ENCODE results near the gene RPP14.

RPP14 gene

DNA sequence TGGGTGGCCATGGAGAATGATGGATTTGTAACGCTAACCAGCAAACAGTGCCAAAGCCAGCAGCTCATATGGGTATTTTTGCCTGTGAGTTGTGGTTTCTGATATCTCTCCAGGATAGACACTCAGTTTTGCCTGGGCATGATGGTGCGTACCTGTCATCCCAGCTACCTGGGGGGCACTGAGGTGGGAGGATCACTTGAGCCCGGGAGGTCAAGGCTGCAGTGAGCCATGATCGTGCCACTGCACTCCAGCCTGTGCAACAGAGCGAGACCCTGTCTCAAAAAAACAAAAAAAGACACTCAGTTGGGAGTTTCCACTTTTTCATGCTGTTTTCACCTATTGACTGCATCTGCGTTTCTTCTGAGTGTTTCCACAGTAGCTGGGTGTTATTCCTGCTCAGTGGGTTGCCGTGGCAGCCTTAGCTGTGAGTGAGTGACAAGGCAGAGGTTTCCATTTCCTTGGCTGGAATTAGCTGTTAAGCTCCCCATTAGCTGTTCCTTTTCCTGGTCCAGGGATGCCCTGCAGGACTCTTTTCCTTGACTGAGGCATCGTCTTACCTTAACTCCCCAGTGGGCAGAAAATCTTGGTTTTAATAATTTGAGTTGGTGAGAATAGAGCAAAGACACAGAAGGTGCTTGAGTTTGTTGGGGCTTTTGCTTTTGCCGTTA is 14.2 kb upstream of the RPP14 start:
- DNase-seq (ENCODE audit: low read depth in 2 of 2): no peak

DNA sequence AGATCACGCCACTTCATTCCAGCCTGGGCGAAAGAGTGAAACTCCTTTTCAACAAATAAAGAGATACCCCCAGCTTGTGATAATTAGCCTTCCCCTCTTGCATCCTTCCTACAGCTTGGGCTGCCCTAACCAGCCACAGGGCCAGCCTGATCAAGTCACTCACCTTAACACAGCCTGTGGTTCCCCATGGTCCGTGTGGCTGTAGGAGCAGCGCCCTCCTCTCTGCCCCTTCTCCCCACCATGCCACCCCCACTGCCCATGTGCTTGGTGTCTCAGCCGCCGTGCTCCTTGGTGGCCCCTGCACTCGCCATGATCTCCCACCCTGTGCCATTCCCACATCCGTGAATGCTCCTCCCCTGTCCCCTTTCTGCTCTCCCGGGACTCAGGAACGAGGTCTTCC is 13.2 kb upstream of the RPP14 start:
- no peak for DNase-seq (ENCODE audit: low read depth in 2 of 2)

DNA sequence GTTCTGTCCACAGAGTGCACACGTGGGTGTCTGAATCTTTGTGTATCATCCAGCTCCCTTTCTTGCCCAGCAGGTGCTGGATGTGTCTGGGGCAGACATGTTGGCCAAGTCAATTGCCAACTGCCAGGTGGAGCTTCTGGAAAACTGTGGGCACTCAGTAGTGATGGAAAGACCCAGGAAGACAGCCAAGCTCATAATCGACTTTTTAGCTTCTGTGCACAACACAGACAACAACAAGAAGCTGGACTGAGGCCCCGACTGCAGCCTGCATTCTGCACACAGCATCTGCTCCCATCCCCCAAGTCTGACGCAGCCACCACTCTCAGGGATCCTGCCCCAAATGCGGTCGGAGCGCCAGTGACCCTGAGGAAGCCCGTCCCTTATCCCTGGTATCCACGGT is 12.5 kb upstream of the RPP14 start:
- no peak for DNase-seq (ENCODE audit: low read depth in 2 of 2)

DNA sequence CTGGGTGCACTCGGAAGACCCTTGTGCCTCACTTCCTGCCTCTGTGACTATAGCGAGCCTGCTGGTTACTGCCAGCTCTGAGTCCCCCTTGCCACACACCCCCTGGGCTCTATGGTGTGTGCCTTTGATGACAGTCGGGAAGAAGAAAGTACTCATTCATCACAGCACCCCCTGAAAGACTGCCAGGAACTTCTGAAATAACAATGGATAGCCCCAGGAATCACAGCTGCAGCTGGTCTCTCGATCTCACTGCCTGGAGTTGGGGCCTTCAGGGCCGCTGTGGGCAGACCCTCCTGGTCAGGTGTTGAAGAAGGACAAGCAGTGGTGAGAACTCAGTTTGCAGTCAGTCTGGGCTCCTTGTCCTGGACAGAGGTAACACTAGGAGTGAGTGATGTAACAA is 9.8 kb upstream of the RPP14 start:
- DNase-seq (ENCODE audit: low read depth in 2 of 2): no peak

DNA sequence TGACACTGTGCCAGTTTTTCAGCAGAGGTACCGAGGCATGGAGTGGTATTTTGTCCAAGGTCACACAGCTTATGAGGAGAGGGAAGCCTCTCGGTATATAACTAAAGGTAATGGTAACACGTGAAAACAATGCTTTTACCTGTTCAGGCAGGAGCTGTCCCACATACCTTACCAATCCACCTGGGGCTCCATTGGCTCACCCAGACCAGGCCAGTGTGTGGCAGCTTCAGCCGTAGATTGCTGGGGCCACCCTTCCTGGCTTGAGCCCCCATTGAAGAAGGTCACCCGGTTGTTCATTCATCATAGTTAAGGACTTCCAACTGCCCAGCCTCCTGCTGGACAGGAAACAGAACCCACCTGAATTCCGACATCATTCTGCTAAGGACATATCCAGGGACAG is 9.2 kb upstream of the RPP14 start:
- DNase-seq (ENCODE audit: low read depth in 2 of 2): no peak

DNA sequence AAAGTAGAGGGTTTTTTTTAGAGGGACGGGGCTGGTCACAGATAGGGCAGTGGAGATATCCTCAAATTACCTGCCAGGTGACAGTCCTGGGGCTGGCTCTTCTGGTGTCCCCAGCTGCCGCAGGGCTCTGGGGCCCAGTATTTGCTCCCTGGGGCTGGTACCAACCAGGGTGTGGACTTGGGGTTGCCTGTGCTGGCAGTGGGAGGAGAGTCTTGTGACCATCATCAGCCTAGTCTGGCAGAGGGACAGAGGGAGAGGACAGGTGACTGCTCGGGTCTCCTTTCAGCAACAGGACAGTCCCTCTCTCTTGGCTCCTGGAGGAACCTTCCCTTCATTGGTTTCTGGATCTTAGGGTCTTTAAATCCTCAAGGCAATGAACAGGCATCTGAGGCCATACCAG is 7.9 kb upstream of the RPP14 start:
- DNase-seq (ENCODE audit: low read depth in 2 of 2): no peak

DNA sequence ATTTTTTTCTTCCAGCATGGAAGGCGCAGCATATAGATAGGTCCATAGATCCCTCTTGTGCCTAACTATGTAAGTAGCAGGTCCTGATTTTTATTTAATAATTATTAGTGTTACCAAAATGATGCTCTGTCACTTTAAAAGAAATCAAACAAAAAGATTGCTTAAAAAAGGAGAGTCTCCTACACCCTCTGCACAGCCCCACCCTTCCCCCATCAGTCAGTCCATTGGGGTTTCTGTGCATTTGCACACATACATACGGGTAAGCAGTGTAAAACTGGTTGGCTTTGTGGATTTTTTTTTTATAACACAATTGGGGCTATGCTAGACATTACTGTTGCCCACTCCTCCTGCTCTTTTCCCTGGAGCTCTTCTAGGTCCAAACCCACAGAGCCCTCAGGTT is 7.0 kb upstream of the RPP14 start:
- DNase-seq (ENCODE audit: low read depth in 2 of 2): no peak

DNA sequence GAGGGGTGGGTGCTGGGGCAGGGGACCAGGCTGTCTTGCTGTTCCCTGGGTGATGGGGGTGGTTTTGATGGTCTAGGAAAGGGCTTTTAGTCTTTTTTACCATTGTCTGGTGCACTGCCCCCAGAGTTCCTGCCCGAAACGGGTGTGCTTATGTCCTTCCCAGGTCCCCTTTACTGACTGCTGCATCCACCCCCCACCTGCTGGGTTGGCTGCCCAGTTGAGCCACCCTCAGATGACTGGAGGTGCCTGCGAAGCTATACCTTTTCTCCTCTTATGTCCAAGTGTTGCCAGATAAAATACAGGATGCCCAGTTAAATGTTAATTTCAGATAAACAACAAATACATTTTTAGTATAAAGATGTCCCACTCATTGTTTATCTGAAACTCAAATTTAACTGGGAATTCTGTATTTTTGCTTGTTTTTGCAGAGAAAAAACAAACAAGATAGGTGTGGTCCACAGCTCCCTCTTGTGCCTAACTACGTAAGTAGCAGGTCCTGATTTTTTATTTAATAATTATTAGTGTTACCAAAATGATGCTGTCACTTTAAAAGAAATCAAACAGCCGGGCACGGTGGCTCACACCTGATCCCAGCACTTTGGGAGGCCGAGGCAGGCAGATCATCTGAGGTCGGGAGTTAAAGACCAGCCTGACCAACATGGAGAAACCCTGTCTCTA is 6.1 kb upstream of the RPP14 start:
- DNase-seq (ENCODE audit: low read depth in 2 of 2): no peak

DNA sequence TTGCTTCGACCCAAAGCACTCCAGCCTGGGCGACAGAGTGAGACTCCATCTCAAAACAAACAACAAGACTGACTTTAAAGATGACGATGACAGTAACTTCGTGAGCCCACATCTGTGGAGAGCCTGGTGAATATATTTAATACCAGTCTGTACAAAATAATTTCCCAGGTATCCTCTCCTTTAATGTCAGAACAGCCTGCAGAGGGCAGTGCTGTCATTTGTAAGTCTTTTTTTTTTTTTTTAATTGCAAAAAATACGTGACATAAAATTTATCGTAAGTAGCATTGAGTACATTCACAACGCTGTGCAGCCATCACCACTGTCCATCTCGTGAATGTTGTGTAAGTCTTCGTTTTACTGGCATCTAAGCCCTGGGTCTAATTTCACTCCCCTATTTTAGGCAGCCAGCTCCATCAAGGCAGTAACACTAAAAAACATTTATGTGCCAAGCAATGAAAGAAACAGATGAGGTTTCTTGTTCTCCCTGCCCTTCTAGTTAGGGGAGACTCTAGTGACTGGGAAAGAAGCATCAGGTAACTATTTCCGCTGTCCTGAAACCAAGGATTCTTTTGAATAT is 1.7 kb downstream of the RPP14 start:
- DNase-seq (ENCODE audit: low read depth in 2 of 2): no peak

DNA sequence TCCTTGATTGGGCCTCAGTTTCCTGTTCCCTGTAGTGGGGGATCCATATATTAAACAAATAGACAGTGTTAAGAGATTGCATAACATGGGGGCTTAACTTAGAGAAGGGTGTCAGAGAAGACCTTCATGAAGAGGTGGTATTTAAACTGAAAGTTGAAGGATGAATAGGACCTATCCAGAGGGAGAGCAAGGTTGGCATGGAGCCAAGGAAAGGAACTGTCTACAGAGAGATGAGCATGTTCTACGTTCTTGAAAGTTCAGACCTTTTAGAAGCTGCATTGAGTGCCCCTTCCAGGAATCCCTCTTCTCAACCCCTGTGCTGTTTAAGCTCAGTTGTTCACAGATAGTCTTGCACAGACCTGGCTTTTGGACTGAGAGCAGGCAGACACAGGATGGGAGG is 2.7 kb downstream of the RPP14 start:
- DNase-seq (ENCODE audit: low read depth in 2 of 2): no peak

DNA sequence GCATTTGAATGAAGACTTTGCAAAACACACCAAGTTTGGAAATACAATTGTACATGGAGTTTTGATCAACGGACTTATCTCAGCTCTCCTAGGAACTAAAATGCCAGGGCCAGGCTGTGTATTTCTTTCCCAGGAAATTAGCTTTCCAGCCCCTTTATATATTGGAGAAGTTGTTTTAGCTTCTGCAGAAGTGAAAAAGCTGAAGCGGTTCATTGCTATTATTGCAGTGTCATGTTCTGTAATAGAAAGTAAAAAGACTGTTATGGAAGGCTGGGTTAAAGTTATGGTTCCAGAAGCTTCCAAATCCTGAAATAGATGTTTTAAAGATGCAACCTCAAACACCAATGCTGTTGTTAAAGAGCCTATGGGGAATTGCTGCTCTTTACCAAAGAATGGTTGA is 11.8 kb downstream of the RPP14 start:
- DNase-seq (ENCODE audit: low read depth in 2 of 2): no peak

DNA sequence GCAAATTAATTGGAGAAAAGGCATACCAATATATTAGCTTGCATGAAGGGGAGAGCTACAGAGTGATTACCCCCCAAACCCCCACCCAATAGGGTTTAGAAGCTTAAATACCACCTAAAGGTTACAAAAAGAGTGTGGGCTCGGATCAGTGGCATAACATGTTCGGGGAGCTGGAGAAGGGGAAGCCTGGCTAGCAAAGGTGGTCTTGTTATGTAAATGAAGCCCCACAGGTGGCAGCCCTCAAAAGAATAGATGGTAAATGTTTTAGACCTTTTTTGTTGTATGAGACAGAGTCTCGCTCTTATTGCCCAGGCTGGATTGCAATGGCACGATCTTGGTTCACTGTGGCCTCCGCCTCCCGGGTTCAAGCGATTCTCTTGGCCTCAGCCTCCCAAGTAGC is 15.7 kb downstream of the RPP14 start:
- no peak for DNase-seq (ENCODE audit: low read depth in 2 of 2)

DNA sequence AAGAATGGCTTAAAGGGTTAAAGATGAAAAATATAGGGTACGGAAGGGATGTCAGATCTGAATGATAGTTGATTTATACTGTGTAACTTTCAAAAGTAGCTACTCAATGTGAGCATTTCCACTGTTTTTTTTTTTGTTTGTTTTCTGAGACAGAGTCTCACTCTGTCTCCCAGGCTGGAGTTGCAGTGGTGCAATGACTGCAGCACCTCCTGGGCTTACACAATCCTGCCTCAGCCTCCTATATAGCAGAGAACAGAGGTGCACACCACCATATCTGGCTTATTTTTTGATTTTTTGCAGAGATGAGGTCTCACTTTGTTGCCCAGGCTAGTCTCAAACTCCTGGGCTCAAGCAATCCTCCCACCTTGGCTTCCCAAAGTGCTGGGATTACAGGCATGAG is 16.7 kb downstream of the RPP14 start:
- no peak for DNase-seq (ENCODE audit: low read depth in 2 of 2)

DNA sequence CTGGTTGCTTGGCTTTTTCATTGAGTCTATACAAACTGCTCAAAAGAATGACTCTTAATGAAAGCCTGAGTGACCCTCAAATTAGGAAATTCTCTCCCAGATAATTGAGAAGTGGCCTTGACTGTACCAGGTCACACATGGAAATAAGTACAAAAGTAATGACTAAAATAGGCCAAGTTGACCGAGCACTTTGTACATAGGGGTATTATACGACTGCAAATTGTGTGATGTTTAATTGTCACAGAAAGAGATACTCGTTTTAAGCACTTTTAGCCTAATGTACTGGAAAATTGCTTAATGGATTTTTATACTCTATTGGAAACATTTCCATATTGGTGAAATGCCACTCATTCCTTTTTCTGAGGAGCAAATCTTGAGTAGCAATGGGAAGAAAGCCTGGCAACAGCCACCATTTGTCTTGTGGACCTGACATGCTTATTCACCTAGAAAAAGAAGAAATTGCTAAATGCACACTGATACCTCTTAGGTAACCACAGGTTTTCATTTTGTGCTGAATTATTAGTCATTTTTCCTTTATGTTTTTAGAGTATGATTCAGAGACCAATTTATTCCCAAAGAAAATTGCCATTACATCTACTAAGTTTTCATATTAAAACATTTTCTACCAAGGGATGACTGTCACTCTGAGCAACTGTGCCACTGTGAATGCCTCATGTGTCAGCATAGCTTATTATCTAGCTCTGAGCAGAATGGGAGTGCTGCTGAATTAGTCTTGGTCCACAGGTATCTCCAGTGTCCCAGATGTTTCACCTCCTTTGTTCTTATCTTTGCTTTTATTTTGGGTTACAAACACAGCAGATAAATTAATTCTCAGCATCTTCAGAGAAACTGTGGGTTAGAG is 17.7 kb downstream of the RPP14 start:
- DNase-seq (ENCODE audit: low read depth in 2 of 2): no peak

DNA sequence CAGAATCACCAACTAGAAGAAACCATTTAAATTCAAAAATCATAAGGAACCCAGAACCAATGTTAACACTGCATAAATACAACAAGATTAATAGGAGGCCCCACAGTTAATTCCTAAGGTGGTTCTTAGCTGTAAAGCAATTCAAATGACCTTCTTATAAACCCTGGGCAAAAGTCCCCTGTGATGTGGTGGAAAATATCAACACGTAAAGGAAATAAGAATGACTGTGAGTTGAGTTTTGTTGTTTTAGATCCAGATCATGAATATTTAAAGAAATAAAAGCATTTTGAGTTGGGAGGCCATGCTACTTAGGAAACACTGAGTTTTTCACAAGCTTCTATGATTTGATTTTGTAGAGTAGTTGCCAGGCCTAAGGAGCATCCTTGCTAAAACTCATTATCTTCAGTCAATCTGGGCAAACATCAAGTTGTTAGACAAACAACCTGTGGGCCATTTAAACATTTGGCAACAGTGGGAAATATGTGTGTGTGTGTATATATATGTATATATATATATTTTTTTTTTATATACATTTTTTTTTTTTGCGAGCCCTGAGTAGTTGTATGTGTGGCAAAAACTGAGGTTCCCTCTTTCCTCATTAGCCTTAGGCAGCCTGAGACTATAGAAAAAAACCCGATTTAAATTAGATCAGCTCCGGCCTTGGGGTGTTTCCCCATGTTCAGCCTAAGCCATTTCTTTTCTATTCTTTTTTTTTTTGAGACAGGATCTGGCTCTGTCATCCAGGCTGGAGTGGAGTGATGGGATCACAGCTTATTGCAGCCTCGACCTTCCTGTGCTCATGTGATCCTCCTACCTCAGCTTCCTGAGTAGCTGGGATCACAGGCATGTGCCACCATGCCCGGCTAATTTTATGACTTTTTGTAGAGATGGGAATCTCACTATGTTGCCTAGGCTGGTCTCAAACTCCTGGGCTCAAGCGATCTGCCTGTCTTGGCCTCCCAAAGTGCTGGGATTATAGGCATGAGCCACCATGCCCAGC is 18.6 kb downstream of the RPP14 start:
- no peak for DNase-seq (ENCODE audit: low read depth in 2 of 2)

DNA sequence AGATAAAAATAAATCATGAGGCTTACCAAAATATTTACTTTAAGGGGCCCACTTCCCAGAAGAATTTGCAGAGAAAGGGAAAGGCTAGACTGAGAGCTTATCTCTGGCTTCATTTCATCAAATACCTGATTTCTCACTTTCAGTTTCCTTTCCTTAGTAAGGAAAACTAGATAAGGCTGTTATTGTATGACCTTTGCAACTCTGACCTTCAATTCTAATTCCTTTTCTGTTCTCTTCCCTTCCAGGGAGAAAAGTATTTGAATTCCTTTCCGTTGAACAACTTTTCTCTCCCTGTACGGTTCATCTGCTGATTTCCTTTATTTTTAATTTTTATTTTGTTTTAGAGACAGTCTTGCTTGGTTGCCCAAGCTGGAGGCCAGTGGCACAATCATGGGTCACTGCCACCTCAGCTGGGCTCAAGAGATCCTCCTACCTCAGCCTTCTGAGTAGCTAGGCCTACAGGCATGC is 19.5 kb downstream of the RPP14 start:
- no peak for DNase-seq (ENCODE audit: low read depth in 2 of 2)

DNA sequence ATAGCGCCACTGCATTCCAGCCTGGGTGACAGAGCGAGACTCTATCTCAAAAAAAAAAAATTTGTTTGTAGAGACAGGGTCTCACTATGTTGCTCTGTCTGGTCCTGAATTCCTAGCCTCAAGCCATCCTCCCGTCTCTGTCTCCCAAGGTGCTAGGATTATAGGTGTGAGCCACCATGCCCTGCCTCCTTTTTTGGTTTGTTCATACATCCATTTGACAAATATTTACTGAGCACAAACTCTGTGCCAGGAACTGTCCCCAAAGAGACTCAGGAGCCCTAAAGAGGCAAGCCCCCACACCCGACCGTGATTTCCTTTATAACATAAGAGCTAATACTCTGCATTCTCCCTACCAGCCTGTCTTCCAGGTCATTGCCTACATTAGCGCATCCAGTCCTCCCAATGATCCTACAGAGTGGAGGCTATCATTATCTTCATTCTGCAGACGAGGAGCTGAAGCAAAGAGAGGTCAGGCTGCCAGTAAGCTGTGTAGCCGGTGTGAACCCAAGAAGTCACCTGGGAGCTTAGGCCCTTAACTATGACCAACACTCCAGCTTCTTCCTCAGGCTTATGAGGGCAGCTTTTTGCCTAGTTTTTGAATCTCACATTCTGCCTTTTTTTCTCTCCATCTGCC is 20.3 kb downstream of the RPP14 start:
- no peak for DNase-seq (ENCODE audit: low read depth in 2 of 2)

DNA sequence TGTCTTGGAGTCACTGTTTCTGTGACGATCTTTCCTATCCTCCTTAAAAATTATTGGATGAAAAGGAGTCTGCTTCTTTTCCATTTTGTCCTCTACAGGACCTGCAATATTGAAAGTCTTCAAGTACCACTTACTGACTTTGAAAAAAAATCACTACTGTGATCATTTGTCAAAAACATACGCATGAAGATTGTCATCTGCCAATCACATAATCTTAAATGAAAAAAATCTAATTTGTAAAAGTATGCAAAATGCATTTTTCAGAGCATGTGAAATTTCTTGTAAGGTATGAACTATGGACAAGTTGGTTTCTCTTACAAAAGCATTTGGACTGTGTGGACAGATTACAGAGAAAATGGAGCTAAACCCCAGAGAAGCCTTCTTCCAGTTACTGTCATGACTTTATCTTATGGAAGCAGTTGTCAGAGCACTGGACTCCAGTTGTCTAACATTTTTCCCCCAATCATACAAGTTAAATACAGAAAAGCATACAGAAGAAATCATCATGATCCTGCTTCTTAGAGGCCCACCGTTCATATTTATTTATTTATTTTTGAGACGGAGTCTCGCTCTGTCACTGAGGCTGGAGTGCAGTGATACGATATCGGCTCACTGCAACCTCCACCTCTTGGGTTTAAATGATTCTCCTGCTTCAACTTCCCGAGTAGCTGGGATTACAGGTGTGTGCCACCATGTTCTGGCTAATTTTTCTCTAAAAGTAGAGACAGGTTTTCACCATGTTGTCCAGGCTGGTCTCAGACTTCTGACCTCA is 23.3 kb downstream of the RPP14 start:
- DNase-seq (ENCODE audit: low read depth in 2 of 2): no peak

DNA sequence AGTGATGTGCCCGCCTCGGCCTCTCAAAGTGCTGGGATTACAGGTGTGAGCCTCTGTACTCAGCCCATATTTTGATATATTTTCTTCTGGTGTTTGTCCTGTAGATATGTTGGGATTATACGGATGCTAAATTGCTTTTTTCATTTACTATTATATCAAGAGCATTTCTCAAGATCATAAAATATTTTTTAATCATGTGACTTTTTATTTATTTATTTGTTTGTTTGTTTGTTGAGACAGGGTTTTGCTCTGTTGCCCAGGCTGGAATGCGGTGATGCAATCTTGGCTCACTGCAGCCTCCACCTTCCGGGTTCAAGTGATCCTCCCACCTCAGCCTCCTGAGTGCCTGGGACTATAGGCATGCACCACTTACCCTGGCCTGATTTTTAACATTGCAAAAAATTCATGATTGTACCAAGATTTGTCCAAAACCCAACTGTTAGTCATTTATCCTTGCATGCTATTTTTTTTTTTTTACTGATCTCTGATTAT is 23.9 kb downstream of the RPP14 start:
- no peak for DNase-seq (ENCODE audit: low read depth in 2 of 2)
